ENCODE results near the gene YIPF3.
"Not testable (repeated sequence)": the region's sequence is repeated elsewhere in the genome, so short reads cannot be mapped to it uniquely, and the experiment has no call there.

The YIPF3 gene

DNA sequence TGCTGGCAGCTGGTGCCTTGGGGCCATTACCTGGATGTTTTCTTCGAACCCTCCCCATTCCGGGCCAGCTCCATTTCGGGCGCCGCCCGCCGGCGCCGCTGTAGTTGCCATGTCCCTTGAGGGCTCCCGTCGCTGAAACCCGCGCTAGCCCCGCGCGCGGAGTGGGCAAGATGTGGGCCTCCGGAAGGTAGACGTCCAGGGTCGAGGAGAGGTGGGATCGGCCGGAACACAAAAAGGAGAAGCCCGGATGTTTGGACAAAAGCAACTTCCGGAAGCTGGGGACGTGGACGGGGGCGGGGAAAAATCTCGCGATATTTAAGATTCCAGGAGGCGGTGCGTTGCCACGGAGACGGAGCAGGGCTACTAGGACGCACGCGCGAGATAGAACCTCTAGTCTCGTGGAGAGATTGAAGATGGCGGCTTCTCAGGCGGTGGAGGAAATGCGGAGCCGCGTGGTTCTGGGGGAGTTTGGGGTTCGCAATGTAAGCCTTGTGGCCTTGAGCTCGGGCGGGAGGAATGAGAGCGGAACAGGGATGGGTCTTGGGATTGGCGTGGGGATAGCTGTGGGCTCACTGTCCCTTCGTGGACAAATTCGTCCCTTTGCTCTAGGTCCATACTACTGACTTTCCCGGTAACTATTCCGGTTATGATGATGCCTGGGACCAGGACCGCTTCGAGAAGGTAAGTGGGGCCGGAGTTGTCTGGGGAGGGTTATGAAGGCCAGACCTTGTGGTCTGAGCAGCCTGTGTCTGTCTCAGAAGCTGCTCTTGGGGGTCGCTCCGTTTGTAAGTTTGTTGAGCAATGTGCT, at the start of gene YIPF3, which contains the start of gene POLR1C:
Gene YIPF3, minus strand, starts transcription at position 230 of the 808 bp plus-strand sequence. Its CDS starts 119 bp downstream, at position 111.
Gene POLR1C, plus strand, starts transcription at position 393 of the 808 bp plus-strand sequence. Its CDS starts 21 bp downstream, at position 414.
- DNase-seq = peak; percentile 92

- no peak for DNase-seq
Observed at GRCh38 chr6:43559328-43559727, 42.6 kb upstream of the YIPF3 start.

GRCh38 chr6:43557620-43558019, 40.9 kb upstream of the YIPF3 start:
- not testable (repeated sequence) for DNase-seq

GRCh38 chr6:43547222-43547621, 30.5 kb upstream of the YIPF3 start:
- DNase-seq = no peak

DNA sequence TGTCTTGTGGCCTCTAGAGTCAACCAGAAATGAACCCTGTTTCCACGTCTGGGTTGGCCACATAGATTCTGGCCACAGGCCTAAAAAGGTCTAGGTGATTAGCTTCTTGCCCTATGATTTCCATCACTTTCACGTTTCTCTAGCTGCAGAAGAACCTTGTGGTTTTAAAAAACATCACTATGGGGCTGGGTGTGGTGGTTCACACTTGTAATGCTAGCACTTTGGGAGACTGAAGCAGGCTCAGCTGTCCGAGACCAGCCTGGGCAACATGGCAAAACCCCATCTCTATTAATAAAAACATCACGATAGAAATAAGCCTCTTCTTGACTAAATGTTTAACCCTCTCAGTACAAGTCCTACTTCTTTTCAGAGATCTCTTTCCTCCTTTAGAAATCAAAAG, 27.7 kb upstream of the YIPF3 start:
- no peak for DNase-seq

DNA sequence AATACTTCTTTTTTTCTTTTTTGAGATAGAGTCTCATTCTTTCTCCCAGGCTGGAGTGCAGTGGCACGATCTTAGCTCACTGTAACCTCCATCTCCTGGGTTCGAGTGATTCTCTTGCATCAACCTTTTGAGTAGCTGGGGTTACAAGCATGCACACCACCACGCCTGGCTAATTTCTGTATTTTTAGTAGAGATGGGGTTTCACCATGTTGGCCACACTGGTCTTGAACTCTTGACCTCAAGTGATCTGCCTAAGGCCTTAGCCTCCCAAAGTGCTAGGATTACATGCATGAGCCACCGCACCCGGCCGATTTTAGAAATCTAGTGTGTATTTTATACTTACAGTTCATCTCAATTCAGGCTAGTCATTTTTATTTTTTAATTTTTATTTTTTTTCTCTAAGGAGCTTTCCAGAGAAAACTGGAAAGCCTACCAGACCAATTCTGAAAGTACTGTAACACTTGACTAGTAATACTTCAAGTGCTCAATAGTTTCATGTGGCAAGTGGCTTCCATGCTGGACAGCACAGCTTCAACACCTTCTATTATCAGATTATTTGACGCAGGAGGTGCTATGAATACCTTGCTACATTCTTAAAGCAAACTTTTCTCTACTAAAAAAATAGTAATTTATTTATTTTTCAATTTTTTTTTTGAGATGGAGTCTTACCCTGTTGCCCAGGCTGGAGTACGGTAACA, 25.2 kb upstream of the YIPF3 start:
- no peak for DNase-seq

- no peak for DNase-seq
Observed at GRCh38 chr6:43540507-43540906, 23.8 kb upstream of the YIPF3 start.

DNA sequence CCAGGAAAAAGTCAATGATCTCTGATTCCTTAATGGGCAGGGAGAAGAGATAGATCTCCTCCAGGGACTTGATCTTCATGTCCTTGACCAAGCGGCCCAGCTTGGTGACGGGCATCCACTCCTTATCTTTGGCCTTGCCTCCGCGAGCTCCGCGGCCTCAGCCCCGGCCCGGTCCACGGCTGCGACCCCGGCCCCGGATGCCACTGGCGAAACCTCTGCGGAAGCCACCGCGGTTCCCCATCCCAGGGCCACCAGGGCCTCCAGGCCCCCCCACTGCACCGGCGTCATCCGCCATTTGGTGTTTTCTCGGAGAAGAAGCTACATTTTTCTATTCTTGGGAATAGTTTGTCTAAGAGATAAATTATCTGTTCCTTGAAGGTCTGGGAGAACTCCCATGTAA, 22.7 kb upstream of the YIPF3 start:
- not testable (repeated sequence) for DNase-seq

- DNase-seq = not testable (repeated sequence)
Observed at GRCh38 chr6:43538986-43539385, 22.3 kb upstream of the YIPF3 start.

DNA sequence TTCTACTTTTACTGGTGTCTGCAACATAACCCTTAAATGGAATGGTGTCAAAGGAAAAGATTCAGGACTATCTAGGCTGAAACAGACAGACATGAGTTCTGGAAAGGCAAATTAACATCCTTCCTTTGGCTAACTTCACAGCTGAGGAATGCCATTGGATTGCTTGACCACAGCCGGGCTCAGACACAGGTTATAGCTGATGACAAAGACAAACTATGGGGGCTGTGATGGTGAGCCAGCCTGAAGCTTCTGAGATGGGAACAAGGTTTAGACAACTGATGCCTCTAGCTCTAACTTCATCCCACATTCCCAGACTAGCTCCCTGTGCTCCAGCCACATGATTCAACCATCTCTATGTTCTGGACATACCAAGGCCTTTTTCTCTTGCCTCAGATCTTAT, 15.5 kb upstream of the YIPF3 start:
- DNase-seq = no peak

- no peak for DNase-seq
Observed at GRCh38 chr6:43524483-43524961, 7.8 kb upstream of the YIPF3 start.

- DNase-seq = no peak
Observed at GRCh38 chr6:43523284-43523683, 6.6 kb upstream of the YIPF3 start.

- DNase-seq = no peak
Observed at GRCh38 chr6:43522547-43523261, 6.0 kb upstream of the YIPF3 start.

GRCh38 chr6:43521836-43522235, 5.1 kb upstream of the YIPF3 start:
- no peak for DNase-seq

GRCh38 chr6:43520097-43520496, 3.4 kb upstream of the YIPF3 start:
- DNase-seq = no peak

DNA sequence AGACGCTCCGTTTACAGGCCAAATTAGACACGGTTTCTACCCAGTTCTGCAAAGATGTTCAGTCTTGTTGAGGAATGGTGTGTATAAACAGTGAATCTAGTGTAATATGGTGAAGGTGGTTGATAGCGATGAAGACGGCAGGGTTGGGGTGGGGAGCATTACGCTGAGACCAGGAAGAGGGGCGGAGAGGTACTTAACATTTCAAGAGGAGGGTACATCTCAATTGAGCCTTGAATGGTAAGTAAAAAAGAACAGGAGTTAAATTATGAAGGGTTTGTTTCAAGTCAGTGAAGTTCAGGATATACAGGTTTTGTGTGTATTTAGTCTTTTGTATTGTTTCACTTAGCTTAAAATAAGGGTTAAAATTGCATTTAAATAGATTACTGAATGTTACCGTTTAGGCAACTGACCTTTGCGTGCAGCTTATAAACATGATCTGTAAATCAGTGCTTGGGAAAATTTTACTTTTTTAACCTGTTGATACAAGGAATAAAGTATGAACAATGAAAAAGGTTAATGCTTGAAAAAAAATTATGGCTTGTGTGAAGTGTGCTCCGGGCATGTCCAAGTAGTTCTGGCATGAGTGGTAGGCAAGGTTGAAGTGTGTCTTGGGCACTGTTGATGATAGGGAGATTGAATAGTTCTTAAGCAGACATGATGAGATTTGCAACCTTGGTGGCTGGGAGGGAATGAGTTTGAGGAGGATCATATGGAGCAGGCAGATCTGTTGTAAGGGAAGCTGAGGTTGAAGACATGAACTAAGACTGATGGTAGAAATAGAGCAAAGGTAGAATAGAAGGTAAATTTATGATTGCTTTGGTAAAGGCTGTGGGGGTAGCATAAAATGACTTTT, 1.0 kb upstream of the YIPF3 start:
- DNase-seq = no peak

DNA sequence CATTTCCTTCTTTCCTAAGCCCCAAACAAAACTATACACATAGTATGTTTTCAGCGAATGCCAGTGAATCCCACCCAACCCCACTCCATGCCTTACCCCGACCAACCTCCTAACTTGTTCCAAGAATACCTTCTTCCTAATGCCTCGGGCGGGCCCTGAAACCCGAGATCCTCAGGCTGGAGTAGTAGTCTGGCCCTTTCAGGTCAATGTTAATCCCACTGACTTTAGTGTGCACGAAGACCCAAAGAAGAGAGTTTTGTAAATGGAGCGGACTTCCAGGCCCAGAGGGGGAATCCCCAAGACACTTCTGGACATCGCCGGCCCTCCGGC, 394 bp downstream of the YIPF3 start:
- DNase-seq = no peak

- no peak for DNase-seq
Observed at GRCh38 chr6:43515808-43516207, 918 bp downstream of the YIPF3 start.

DNA sequence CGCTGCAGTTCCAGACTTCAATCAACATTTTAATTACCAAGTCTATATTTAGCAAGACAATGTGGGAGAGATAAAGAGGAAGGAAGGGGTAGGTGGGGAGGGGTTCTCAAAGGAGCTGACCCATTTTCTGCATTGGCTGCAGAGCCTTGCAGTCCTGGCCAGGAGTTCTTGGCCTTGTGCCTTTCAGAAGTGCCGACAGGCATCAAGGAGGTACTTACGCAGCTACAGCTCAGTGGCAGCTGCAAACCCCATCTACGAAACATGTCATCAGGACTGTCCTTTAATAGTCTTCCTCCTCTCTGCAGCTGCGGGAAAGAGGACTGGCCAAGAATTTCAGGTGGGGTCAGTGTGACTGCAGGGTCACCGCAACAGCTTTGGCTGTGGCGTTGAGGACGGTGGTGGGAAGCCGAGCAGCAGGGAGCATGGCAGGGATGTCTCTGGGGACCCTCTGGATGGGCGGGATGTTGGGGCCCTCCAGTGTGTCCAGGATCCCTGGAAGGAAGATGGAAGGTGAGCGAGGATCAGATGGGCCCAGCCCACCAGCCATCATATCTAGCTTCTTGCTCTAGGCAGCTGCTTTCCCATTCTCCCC, 4.8 kb downstream of the YIPF3 start:
- no peak for DNase-seq

- DNase-seq = no peak
Observed at GRCh38 chr6:43510827-43511163, 5.9 kb downstream of the YIPF3 start.

DNA sequence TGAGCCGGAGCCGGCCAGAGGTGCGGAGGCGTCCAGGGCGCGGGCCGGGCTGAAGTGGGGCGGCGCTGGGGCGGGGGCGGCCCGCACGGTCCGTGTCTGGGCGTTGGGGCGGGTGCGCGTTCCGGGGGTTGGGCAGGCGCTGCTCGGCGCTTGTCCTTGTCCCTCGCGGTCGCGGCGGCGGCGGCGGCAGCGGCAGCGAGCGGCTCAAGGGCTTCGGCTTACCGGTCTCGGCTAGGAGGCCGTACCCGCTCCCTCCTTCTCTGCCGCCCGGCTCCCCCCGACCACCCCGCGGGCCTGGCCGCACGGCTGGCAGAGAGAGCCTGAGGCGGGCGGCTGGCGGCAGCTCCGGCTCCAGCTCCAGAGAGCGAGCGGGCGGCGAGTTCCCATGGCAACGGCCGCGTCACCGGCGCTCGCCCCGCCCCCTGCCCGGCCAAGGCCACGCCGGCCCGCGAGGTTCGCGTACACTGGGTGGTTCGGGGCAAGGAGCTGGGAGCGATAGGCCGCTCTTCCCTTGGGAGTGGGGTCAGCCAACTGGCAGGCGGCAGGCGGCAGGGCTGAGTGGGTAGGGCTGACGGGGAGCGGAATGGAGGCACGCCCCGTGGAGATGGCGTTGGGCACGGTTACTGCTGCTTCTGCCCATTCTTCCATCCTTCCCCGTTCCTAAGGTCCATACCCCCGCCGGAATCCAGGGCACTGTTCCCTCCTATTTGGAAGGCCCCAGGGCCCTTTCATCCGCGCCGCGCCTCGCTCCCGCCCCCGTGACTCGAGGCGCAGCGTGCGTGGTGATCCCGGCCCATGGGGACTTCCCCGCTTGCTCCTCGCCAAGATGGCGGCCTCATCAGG, 6.5 kb downstream of the YIPF3 start, which contains the start of gene LRRC73:
Gene LRRC73, minus strand, starts transcription at position 363 of the 843 bp plus-strand sequence. CDS start 561 bp downstream, outside the sequence.
- no peak for DNase-seq
